Right lobe of liver (tissue), 4 donors: ENCODE data around the gene MYO9A.

Experiments used
- CTCF ChIP-seq, 4 donors: fragments of 200-600 bp in 3 of 4; fragments of 450-650 bp in 1 of 4; IDR thresholded peaks; one replicate each; pipeline versions ENCODE4 v1.5.1 to v1.8.0; 2016 to 2022; ENCODE audit warnings: antibody characterized with exemption in 4 of 4, mild to moderate bottlenecking in 2 of 4
- POLR2A ChIP-seq: fragments of 450-650 bp; IDR thresholded peaks from one replicate; pipeline ENCODE4 v1.6.1; 2017; ENCODE audit warnings: antibody characterized with exemption, mild to moderate bottlenecking
- donor health status: DM: no; HTN: no; CAD: no.
- donor health status: DM: no; HTN: no; CAD: no.
- donor health status: DM: no; HTN: yes; CAD: no.

- TF ChIP-seq CTCF (IDR thresholded peaks at IDR 0.05) (no peak), POLR2A (no peak)
Observed at GRCh38 chr15:71973366-71973765, 144.6 kb downstream of the MYO9A start.
